Breast epithelium (tissue), 3 donors: ENCODE data around the gene ARMH1.

Experiments used
- POLR2AphosphoS5 ChIP-seq, 3 donors: sonication (generic); formaldehyde crosslinking; IDR thresholded peaks; one replicate each; pipeline ENCODE4 v1.6.1; 2017; ENCODE audit warnings: antibody characterized with exemption in 3 of 3
- TF ChIP-seq, protein P1 (sequence below), 3 donors: fragments of 450-650 bp; IDR thresholded peaks; one replicate each; pipeline ENCODE4 v1.5.1; 2016 to 2017; ENCODE audit warnings: antibody characterized with exemption in 3 of 3, mild to moderate bottlenecking in 3 of 3, moderate library complexity in 3 of 3

DNA sequence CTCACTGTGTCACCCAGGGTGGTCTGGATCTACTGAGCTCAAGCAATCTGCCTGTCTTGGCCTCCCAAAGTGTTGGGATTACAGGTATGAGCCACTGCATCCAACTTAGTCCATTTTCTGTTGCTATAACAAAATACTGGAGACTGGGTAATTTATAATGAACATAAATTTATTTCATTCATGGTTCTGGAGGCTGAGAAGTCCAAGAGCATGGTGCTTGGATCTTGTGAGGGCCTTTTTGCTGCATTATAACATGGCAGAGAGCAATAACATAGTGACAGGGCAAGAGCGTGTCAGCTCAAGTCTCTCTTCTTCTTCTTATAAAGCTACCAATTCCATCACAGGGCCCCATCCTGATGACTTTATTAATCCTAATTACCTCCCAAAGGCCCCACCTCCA, 61.5 kb downstream of the ARMH1 start:
- TF ChIP-seq, protein P1, sequence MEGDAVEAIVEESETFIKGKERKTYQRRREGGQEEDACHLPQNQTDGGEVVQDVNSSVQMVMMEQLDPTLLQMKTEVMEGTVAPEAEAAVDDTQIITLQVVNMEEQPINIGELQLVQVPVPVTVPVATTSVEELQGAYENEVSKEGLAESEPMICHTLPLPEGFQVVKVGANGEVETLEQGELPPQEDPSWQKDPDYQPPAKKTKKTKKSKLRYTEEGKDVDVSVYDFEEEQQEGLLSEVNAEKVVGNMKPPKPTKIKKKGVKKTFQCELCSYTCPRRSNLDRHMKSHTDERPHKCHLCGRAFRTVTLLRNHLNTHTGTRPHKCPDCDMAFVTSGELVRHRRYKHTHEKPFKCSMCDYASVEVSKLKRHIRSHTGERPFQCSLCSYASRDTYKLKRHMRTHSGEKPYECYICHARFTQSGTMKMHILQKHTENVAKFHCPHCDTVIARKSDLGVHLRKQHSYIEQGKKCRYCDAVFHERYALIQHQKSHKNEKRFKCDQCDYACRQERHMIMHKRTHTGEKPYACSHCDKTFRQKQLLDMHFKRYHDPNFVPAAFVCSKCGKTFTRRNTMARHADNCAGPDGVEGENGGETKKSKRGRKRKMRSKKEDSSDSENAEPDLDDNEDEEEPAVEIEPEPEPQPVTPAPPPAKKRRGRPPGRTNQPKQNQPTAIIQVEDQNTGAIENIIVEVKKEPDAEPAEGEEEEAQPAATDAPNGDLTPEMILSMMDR (IDR thresholded peaks at IDR 0.05): no peak
- TF ChIP-seq POLR2AphosphoS5 (IDR thresholded peaks at IDR 0.05): no peak
